H54 (cell line): ENCODE data around the gene NHSL2.

Source experiments
- DNase-seq: peaks from one replicate; pipeline ENCODE4 v3.0.0; 2011; ENCODE audit warnings: low spot score, mixed read lengths; ENCODE audit not compliant: insufficient read length
- FAIRE-seq: peaks from 3 replicates; lab custom pipeline; 2011; peaks lifted over from hg19 to GRCh38; lab: Jason Lieb, UNC
- POLR2A ChIP-seq: IDR thresholded peaks from 2 replicates; pipeline ENCODE4 v1.6.1; 2011; ENCODE audit warnings: low read depth, mild to moderate bottlenecking, low read length

NHSL2 gene

DNA sequence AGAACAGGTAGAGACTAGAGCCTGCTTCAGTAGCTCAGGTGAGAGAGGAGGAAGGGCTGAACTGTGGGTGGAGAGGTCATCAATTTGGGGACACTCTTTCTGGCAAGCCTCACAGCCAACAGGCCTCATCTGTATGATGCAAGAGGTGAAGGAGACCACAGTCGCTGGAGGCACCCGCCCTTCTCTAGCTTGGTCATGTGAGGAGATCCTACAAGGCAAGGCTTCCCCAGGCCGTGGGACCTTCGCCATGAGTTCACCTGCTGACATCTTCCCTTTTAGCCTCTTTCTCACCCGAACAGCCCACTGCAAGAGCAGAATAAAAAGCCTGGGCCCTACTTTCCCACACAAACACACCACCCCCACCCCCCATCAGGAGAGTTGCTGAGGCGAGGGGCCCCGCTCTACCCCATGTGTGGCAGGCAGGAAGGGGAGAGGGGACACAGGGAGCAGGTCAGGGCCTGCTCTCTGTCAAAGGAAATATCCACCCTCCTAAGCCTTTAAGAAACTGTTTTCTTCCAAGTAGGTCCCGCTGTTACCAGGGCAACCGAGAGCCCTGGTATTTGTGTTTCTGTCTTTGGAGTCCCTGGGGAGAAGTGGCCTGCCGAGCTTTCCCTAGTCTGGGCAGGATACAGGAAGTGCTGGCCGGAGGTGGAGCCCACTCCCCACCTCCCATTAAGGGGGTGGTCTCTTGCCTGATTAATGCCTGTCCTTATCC is 213.0 kb downstream of the NHSL2 start:
- no peak for DNase-seq
- FAIRE-seq, result no peak
- TF ChIP-seq POLR2A, result no peak

DNA sequence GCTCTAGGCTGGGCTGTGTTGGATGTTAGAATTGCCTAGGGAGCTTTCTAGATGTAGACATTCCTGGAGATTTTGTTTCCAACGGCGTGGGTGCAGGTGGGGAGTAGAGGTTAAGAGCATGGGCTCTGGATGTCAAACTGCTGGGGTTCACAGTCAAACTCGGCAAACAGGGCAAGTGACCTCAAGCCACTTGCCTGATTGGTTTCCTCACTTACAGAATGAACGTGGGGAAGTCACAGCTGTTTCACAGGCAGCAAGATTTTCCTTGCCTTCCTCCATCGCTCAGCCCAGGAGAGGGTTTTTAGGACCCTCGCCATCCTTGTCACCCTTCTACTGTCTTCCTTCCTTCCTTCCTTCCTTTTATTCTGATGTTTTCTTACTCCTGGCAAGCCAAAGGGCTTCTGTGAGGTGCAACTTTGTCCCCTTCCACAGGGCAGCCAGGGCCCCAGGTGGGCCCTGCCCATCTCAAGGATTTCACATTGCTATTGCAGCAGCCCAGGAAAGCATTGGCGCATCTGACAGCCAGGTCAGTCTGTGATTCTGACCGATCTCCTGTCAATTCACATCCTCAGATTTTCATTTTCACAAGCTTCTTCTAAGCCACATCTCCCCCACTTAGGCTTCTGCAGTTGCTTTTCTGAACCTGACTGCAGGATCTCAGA is 214.0 kb downstream of the NHSL2 start:
- DNase-seq (no peak), FAIRE-seq (no peak)
- TF ChIP-seq POLR2A, result no peak

DNA sequence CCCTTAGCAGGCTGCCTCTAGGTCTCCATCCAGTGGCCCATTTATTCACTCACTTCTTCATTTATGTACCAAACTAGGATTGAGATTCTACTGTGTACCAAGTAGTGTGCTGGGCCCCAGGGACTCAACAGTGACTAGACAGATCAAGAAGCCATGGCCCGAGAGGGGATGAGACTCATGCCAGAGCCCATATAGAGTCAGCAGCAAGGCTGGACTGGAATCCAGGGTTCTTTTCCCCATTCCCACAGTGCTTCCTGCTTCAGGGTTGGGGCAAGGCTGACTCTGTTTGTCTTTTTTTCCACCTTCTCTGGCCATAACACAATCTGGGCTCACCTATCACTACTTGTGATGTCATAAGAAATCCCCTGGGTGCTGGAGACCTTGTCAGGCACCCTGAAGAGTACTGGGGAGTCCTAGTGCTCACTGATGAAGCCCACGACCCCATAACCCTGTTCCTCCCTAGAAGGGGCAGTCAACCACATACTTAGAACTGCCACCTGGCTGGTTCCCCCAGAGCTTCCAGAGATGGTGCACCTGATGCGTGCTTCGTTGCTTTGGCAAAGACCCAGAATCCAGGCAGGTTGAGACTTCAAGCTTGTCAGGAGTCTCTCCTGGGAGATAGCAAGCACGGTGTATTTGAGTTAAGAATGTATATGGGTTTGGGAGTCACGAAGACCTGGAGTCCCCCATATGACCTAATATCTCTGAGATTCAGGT is 214.8 kb downstream of the NHSL2 start:
- FAIRE-seq, result no peak
- no peak for TF ChIP-seq POLR2A
- DNase-seq, result no peak

DNA sequence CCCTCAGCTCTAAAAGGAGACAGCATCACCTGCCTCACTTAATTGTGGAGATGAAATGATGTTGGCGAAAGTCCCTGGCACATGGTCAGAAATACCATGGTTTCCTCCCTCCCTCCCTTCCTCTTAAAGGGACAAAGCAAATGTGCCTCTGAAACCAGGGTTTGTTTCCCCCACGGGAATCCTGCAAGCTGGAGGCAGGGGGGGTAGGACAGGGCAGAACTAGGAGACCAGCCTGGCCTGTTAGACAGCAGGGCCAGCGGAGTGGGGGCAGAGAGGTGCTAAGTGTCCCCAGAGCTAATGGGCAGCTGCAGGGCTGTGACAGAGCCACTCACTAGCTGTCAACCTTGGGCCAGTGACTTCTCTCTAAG is 215.4 kb downstream of the NHSL2 start:
- no peak for FAIRE-seq
- TF ChIP-seq POLR2A, result no peak
- no peak for DNase-seq

DNA sequence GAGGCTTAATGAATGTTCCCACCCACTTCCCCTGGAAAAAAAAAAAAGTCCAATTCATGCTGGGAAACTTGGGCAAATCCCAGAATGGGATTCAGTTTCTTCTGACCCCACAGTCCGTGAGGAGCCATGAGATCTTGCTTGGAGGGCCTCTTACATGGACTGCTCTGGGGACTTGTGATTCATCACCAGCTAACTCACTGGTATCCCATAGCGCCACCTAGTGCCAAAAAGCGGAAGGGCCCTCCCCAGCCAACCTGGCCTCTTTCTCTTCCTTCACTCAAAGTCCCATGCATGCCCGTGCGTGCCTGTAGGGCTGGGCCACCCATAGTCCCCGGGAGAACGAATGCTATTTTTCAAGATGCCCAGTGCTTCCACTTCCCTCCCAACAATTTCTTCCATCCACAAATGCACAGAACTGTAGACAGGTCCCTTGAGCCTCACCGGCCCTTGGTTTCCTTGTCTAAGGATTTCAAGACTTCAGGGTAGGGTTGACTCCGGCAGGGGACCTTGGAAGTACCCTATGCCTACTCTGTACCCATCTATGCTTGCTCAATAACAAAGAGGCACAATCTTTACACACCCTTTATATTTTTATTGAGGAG is 216.0 kb downstream of the NHSL2 start:
- FAIRE-seq (peak; percentile 38), DNase-seq (peak; percentile 74)
- no peak for TF ChIP-seq POLR2A

DNA sequence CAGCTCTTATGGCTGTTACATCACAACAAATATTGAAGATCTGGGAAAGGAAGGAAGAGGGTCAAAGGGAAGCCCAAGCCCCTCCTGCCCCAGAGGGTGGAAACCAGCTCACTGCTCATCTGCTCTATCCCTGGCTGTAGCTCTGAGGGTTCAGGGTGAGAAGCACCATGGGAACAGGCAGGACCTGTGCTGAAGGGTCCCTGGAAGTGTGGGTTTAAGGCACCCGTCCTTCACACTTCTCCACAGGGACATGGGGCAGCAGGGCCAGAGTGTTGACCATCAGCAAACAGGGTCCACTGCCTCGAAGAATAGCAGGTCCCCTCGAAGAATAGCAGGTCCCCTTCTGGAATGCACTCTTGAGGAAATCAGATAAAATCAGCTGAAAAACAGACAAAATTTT is 216.7 kb downstream of the NHSL2 start:
- no peak for FAIRE-seq
- no peak for TF ChIP-seq POLR2A
- no peak for DNase-seq

DNA sequence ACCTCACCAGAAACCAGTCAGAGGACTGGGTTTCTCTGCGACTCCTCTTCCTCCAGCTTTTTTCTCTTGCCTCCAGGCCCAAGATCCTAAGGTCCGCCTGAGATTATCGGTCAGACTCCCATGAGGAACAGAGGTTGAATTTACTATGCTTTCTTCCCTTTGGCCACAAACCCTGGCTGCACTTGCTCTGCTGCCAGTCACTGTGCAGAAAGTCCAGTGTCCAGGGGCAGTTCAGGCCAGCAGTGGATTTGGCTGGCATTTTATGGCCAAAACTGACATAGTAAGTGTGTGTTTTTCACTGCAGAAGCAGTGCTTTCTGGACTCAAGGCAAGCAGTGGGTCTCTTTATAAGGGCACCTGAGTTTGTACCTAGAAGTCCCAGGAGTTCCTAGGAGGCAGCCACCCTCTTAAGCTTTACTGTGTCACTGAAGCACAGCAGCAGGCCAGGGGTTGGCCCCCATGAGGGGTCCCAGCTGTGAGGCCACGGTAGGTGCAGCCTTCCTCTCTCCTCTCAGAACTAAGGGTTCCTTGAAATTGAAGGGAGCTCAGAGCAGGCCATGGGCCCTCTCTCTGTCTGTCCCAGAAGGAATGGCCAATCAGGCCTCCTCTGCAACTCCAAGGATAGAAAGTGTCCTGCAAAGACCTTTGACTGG is 217.7 kb downstream of the NHSL2 start:
- no peak for TF ChIP-seq POLR2A
- FAIRE-seq, result no peak
- no peak for DNase-seq

DNA sequence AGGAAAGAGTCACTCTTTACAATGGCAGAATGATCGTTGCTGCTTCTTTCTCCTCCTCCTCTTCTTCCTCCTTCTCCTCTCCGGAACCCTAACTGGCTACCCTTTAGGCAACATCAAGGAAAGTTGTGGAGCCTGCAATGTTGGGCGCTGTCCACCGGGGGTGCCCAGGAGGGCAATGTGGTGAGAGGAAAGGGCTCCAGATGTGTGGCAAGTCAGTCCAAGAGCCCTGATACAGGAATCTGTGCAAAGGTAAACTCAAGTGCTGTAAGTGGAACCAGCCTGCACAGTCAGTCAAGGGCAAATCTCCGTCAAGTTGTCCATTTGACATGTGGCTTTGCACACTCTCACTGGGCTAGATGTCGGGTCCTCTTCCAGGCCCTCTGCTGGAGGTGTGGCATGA is 218.2 kb downstream of the NHSL2 start:
- no peak for TF ChIP-seq POLR2A
- FAIRE-seq, result no peak
- peak; percentile 39 for DNase-seq

DNA sequence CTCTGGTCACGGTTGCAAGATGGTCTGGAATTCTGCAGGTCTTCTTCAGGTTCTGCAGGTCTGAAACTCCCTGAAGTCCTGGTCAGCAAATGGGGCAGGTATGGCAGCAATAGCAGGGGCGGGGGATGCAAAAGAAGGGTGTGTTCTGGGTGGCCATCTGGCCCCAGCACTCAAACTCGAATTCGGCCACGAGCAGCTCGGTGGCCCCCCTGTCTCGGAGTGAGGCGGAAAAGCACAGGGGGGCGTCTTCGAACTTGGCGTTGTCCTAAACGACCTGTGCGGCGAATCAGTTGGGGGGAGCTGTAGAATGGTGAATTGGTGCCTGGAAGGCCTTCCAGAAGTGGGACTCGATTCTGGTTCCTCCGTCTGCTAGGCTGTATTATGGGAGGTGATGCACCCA is 219.0 kb downstream of the NHSL2 start:
- DNase-seq (no peak), FAIRE-seq (no peak)
- TF ChIP-seq POLR2A, result no peak

DNA sequence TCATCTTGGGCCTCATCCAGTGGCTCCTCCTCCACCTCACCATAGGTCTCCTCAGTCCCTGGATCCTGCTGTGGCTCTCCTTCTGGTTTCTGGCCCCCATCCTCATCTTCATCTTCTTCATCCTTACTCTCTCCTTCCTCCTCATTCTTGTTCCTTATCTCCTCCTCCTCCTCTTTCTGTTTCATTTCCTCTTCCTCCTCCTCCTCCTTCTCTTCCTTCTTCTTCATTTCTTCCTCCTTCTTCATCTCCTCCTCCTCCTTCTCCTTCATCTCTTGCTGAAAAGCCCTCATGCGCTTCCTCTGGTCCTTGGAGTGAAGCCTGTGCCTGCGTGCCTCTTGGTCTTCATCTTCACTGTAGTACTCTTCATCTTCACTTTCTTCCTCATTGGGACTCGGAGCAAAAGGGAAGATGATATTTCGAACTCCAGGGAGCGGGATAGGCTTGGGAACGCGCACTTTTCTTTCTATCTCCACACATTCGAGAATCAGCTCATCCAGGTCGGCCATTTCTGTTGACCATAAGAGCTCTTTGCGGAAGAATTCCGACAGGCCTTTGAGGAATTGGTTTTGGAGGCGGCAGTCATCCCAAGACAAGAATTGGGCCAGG is 219.6 kb downstream of the NHSL2 start:
- TF ChIP-seq POLR2A, result no peak
- DNase-seq (no peak), FAIRE-seq (no peak)

DNA sequence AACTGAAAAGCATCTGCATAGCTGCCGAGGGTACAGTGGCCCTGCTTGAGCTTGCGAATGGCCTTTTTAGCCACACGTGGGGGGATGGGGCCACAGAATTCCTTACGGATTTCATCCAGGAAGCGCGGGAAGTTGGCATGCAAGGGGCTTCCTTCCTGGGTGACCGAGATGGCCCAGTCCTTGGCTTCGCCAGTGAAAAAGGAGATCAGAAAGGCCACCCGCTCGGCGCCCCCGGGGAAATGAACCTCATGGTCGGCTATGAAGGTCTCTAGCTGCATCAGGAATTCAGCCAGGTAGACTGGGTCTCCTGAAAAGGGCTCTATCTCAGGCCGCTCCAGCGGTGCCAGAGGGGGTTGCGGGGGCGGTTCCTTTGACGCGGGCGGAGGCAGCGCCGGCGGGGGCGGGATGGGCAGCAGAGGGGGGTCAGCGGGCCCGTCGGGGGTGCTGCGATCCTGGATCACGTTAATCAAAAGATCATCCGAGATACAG is 220.2 kb downstream of the NHSL2 start:
- FAIRE-seq, result no peak
- DNase-seq, result no peak
- no peak for TF ChIP-seq POLR2A

DNA sequence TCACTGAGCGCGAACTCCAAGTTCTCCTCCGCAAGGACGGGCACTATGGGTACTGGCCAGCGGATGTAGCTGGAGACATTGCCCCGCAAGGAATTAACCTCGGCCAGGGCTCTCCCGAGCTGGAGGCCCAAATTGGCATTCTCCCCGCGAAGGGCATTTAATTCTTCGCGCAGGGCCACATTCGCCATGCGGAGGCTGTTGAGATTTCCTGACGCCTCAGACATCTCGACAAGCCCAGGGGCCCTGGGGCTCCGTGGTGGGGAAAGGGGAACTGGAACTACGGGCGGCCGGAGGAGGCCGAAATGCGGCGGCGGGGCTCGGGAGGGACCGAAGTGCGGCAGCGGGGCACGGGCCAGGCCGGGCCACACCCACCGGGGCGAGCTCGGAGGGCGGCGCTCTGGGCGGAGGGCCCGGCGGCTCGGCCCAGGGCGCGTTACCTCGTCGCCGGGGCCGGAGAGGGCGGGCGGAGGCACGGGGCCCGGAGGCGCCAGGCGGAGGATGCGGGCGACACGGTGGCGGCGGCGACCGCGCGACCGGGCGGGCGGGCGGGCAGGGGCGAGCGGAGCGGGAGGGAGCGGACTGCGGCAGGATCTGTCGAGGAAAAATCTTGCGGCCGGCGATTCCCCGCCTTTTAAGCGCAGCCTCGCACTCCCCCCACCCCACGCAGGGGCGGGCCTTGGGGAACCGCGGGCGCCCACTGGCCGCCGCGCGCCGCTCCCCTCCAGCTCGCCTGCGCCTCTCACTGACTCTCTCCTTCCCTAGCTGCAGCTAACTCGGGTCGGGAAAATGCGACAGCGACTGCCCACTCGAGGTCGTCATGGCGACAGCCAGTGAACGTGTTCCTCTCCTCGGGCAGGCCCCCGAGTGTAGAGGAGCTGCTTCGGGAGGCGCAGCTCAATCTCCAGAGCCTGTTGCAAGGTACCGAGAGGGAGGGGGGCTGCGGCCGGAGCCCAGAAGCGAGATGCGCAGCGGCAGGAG is 221.0 kb downstream of the NHSL2 start, which contains the start of gene RTL5:
Gene RTL5, minus strand, starts transcription at position 599 of the 978 bp plus-strand sequence.
- FAIRE-seq (no peak), DNase-seq (peak; percentile 48)
- TF ChIP-seq POLR2A, result no peak
